H9 (cell line): Measurements from ENCODE around the gene ANKDD1A. TPM values are rescaled to one million over a fixed set of nuclear protein-coding genes. Genes with fewer than 3 reads are reported as not detected.

Experiments
- DNase-seq: peaks from one replicate; pipeline ENCODE4 v3.0.0-alpha.2; 2017
- H2AFZ ChIP-seq: one replicate; pipeline ENCODE4 v1.6.1; 2013; ENCODE audit warnings: mild to moderate bottlenecking, low read length, control low read depth, moderate library complexity
- H2AK5ac ChIP-seq: 2 replicates; pipeline ENCODE4 v1.6.1; 2013; ENCODE audit warnings: low read length, control low read depth, mixed read lengths; ENCODE audit not compliant: insufficient read length
- H2BK120ac ChIP-seq: one replicate; pipeline ENCODE4 v1.6.1; 2013; ENCODE audit warnings: low read depth, mild to moderate bottlenecking, low read length, control low read depth, inconsistent platforms; ENCODE audit not compliant: poor library complexity, severe bottlenecking
- H2BK12ac ChIP-seq: 2 replicates; pipeline ENCODE4 v1.6.1; 2013; ENCODE audit warnings: low read length, control low read depth, mixed read lengths, low read depth; ENCODE audit not compliant: insufficient read length
- H2BK15ac ChIP-seq: 2 replicates; pipeline ENCODE4 v1.6.1; 2013; ENCODE audit warnings: low read depth, low read length, control low read depth
- H2BK20ac ChIP-seq: one replicate; pipeline ENCODE4 v1.6.1; 2013; ENCODE audit warnings: low read depth, mild to moderate bottlenecking, low read length, control low read depth, inconsistent platforms; ENCODE audit not compliant: poor library complexity, severe bottlenecking
- H2BK5ac ChIP-seq: 2 replicates; pipeline ENCODE4 v1.6.1; 2013; ENCODE audit warnings: low read length, control low read depth, mixed read lengths; ENCODE audit not compliant: insufficient read length
- H3K14ac ChIP-seq: 2 replicates; pipeline ENCODE4 v1.6.1; 2013; ENCODE audit warnings: low read length, control low read depth; ENCODE audit not compliant: insufficient read depth
- H3K18ac ChIP-seq: 2 replicates; pipeline ENCODE4 v1.6.1; 2013; ENCODE audit warnings: low read depth, mild to moderate bottlenecking, mixed read lengths, low read length, control low read depth; ENCODE audit not compliant: insufficient read length
- H3K23ac ChIP-seq: 2 replicates; pipeline ENCODE4 v1.6.1; 2013; ENCODE audit warnings: low read length, control low read depth, mixed read lengths, low read depth; ENCODE audit not compliant: insufficient read length
- H3K23me2 ChIP-seq: 2 replicates; pipeline ENCODE4 v1.6.1; 2013; ENCODE audit warnings: low read depth, mild to moderate bottlenecking, mixed read lengths, low read length, control low read depth; ENCODE audit not compliant: insufficient read length, poor library complexity, severe bottlenecking
- H3K27ac ChIP-seq: 2 replicates; pipeline ENCODE4 v1.5.1; 2013; ENCODE audit warnings: low read length, control low read depth, mixed read lengths, low read depth; ENCODE audit not compliant: insufficient read length
- H3K27me3 ChIP-seq: 2 replicates; pipeline ENCODE4 v1.6.1; 2013; ENCODE audit warnings: low read length, control low read depth, inconsistent platforms; ENCODE audit not compliant: insufficient read depth
- H3K4ac ChIP-seq: 2 replicates; pipeline ENCODE4 v1.6.1; 2013; ENCODE audit warnings: low read depth, mild to moderate bottlenecking, control low read depth, inconsistent platforms, low read length, moderate library complexity
- H3K4me1 ChIP-seq: 2 replicates; pipeline ENCODE4 v1.6.1; 2013; ENCODE audit warnings: low read length, control low read depth, inconsistent platforms; ENCODE audit not compliant: insufficient read depth
- H3K4me2 ChIP-seq: 2 replicates; pipeline ENCODE4 v1.6.1; 2013; ENCODE audit warnings: low read length, control low read depth, mixed read lengths; ENCODE audit not compliant: insufficient read length, insufficient read depth
- H3K56ac ChIP-seq: 2 replicates; pipeline ENCODE4 v1.6.1; 2013; ENCODE audit warnings: low read depth, mild to moderate bottlenecking, mixed read lengths, low read length, control low read depth; ENCODE audit not compliant: insufficient read length
- H3K79me1 ChIP-seq: 2 replicates; pipeline ENCODE4 v1.6.1; 2013; ENCODE audit warnings: low read depth, mild to moderate bottlenecking, moderate library complexity, low read length, control low read depth, inconsistent platforms; ENCODE audit not compliant: insufficient read depth, poor library complexity, severe bottlenecking
- H3K79me2 ChIP-seq: 2 replicates; pipeline ENCODE4 v1.6.1; 2013; ENCODE audit warnings: low read length, control low read depth, inconsistent platforms; ENCODE audit not compliant: insufficient read depth
- H3K9ac ChIP-seq: 2 replicates; pipeline ENCODE4 v1.6.1; 2013; ENCODE audit warnings: low read length, control low read depth, mixed read lengths; ENCODE audit not compliant: insufficient read length; ENCODE audit errors: extremely low read depth
- H3K9me3 ChIP-seq: one replicate; pipeline ENCODE4 v1.6.1; 2013; ENCODE audit warnings: low read depth, low read length, inconsistent platforms; ENCODE audit not compliant: control insufficient read depth
- H3T11ph ChIP-seq: one replicate; pipeline ENCODE4 v1.6.1; 2013; ENCODE audit warnings: mild to moderate bottlenecking, low read length, control low read depth, inconsistent platforms
- H4K20me1 ChIP-seq: one replicate; pipeline ENCODE4 v1.6.1; 2013; ENCODE audit not compliant: control insufficient read depth, insufficient read length, insufficient read depth
- H4K5ac ChIP-seq: 2 replicates; pipeline ENCODE4 v1.6.1; 2013; ENCODE audit warnings: low read depth, mild to moderate bottlenecking, mixed read lengths, low read length, control low read depth; ENCODE audit not compliant: insufficient read length
- H4K8ac ChIP-seq: replicated peaks from 2 replicates; pipeline ENCODE4 v1.6.1; 2013; ENCODE audit warnings: low read length, control low read depth, mixed read lengths, low read depth; ENCODE audit not compliant: insufficient read length
- H4K91ac ChIP-seq: 2 replicates; pipeline ENCODE4 v1.6.1; 2013; ENCODE audit warnings: low read depth, mild to moderate bottlenecking, moderate library complexity, mixed read lengths, low read length, control low read depth; ENCODE audit not compliant: insufficient read length
- H3K27ac Mint-ChIP-seq, 3 experiments: 2 replicates in 2 of 3; 3 replicates in 1 of 3; pipeline ENCODE4 v1.8.0; 2020 to 2021; ENCODE audit warnings: mixed read lengths in 3 of 3, mild to moderate bottlenecking in 1 of 3, moderate library complexity in 1 of 3
- H3K27me3 Mint-ChIP-seq: 2 replicates; pipeline ENCODE4 v1.8.0; 2021; ENCODE audit warnings: low read depth, mild to moderate bottlenecking, moderate library complexity, mixed read lengths
- H3K36me3 Mint-ChIP-seq, 3 experiments: 2 replicates in 2 of 3; 3 replicates in 1 of 3; pipeline ENCODE4 v1.8.0; 2020 to 2021; ENCODE audit warnings: low read depth in 3 of 3, mixed read lengths in 3 of 3; ENCODE audit not compliant: insufficient read depth in 1 of 3
- H3K4me1 Mint-ChIP-seq, 2 experiments: 2 replicates each; pipeline ENCODE4 v1.8.0; 2020; ENCODE audit warnings: mixed read lengths in 2 of 2
- H3K4me3 Mint-ChIP-seq, 2 experiments: 2 replicates in 1 of 2; 3 replicates in 1 of 2; pipeline ENCODE4 v1.8.0; 2020 to 2021; ENCODE audit warnings: mild to moderate bottlenecking in 2 of 2, mixed read lengths in 2 of 2, moderate library complexity in 1 of 2
- H3K9me3 Mint-ChIP-seq, 2 experiments: 2 replicates in 1 of 2; 3 replicates in 1 of 2; pipeline ENCODE4 v1.8.0; 2020; ENCODE audit warnings: mild to moderate bottlenecking in 2 of 2, mixed read lengths in 2 of 2, moderate library complexity in 1 of 2
- CTCF ChIP-seq: fragments of 200-600 bp; sonication (generic); conservative IDR thresholded peaks from 3 replicates; pipeline ENCODE4 v1.8.0; 2021; ENCODE audit warnings: antibody characterized with exemption, mild to moderate bottlenecking
- WGBS: extraction: QIAGEN DNeasy Blood & Tissue Kit; methylation state at CpG from one replicate; pipeline ENCODE4 v1.1.7; 2013; ENCODE audit warnings: missing lambda C conversion rate, low lambda C conversion rate, mixed read lengths; ENCODE audit not compliant: insufficient read length; ENCODE audit errors: extremely low coverage; 5-methylcytosine and 5-hydroxymethylcytosine counted together
- total RNA-seq: library from RNA; stranded (reverse); gene quantifications from 2 replicates; pipeline ENCODE4 v1.2.1, GENCODE V29; 2021

ANKDD1A gene
- total RNA-seq, 1 experiment from 2014 or later: 3.7 TPM

GRCh38 chr15:64906402-64906801 is 5.3 kb upstream of the ANKDD1A start:
- no peak overlapping the region for H3K27ac ChIP-seq
- no peaks in the 10 kb centered on the region for H4K20me1 ChIP-seq
- no peak for DNase-seq
- WGBS: no CpG with 5 or more reads among the region's 3 CpGs
- no peak overlapping the region for H3K4ac ChIP-seq
- no peak overlapping the region for H4K5ac ChIP-seq
- no peak overlapping the region for H3K9ac ChIP-seq
- H2AK5ac ChIP-seq: no peak overlapping the region
- H3K9me3 ChIP-seq: peaks cover 4% of the 10 kb centered on the region
- no peaks in the 10 kb centered on the region for H3K79me1 ChIP-seq
- peaks cover 23 to 24% of the 10 kb centered on the region in 2 experiments for H3K9me3 Mint-ChIP-seq
- no peak overlapping the region for H3T11ph ChIP-seq
- no peak overlapping the region for H3K14ac ChIP-seq
- TF ChIP-seq CTCF: no peak
- peaks cover 18 to 20% of the 10 kb centered on the region in 2 experiments for H3K4me1 Mint-ChIP-seq
- H3K23me2 ChIP-seq: peaks cover 6% of the 10 kb centered on the region
- no peak overlapping the region for H2BK5ac ChIP-seq
- no peak overlapping the region for H3K27ac Mint-ChIP-seq
- no peaks in the 10 kb centered on the region for H3K4me1 ChIP-seq
- no peak overlapping the region for H2BK20ac ChIP-seq
- H3K4me3 Mint-ChIP-seq: no peak overlapping the region
- H2AFZ ChIP-seq: no peak overlapping the region
- no peaks in the 10 kb centered on the region for H3K27me3 ChIP-seq
- H3K27me3 Mint-ChIP-seq: peaks cover 39% of the 10 kb centered on the region
- no peak overlapping the region for H3K56ac ChIP-seq
- no peak overlapping the region for H3K18ac ChIP-seq
- no peak overlapping the region for H2BK15ac ChIP-seq
- H3K23ac ChIP-seq: no peak overlapping the region
- H3K4me2 ChIP-seq: no peak overlapping the region
- H3K36me3 Mint-ChIP-seq: peaks cover 7 to 19% (median 10%) of the 10 kb centered on the region in 3 experiments
- H3K79me2 ChIP-seq: no peaks in the 10 kb centered on the region
- H2BK12ac ChIP-seq: no peak overlapping the region
- no peak overlapping the region for H2BK120ac ChIP-seq
- no peak overlapping the region for H4K8ac ChIP-seq
- H4K91ac ChIP-seq: no peak overlapping the region
